COLO668 (cell line): Measurements from ENCODE around the gene NECTIN4.
"Not testable (repeated sequence)": the region's sequence is repeated elsewhere in the genome, so short reads cannot be mapped to it uniquely, and the experiment has no call there.

Experiments used
- DNase-seq: peaks from one replicate; lab custom pipeline; 2025; ENCODE audit not compliant: unreplicated experiment; lab: John Stamatoyannopoulos, UW

The NECTIN4 gene

DNA sequence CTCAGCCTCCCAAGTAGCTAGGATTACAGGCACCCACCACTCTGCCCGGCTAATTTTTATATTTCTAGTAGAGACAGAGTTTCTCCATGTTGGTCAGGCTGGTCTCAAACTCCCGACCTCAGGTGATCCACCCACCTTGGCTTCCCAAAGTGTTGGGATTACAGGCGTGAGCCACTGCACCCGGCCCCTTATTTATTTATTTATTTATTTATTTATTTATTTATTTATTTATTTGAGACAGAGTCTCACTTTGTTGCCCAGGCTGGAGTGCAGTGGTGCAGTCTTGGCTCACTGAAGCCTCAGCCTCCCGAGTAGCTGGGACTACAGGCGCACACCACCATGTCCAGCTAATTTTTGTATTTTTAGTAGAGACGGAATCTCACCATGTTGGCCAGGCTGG lies 23.7 kb downstream of the NECTIN4 start:
- not testable (repeated sequence) for DNase-seq

GRCh38 chr1:161063936-161064335 lies 25.4 kb downstream of the NECTIN4 start:
- DNase-seq, result not testable (repeated sequence)

- DNase-seq, result no peak
Measured at GRCh38 chr1:161061419-161061818, 27.9 kb downstream of the NECTIN4 start.

DNA sequence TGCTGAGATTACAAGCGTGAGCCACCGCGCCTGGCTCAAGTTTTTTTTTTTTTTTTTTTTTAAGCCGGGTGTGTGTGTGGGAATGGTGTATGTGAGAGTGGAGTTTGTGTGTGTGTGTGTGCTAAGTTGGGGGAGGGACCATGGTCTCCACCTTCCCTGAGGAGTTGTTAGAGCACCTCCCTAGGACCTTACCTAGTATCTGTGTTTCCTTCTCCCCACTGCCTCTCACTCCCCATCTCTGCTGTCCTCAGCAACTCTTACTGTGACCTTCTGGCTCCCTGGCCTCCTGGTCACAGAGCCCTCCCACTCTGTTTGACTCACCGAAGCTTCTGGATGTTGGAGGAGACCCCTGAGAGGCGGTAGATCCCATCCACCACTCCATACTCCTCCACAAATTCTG lies 30.1 kb downstream of the NECTIN4 start:
- DNase-seq, result no peak

GRCh38 chr1:161054805-161055204 lies 34.6 kb downstream of the NECTIN4 start:
- DNase-seq, result no peak

DNA sequence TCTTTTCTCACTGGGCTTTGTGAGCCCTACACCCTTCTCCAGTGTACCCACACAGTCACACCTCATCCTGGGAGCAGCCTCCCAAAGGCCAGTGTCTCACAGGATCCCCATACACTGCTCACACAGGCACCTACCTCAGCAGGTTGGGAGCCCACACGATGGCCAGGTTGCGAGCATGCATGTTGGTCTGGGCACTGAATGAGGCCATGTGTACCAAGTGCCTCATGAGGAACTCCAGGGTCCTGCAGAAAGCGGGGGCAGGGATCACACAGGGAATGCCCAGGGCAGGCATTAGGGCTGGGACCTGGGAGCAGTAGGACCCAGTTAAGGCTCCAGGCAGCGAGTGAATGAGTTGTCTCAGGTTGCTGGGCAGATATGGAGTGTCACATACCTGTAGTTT lies 35.1 kb downstream of the NECTIN4 start:
- no peak for DNase-seq

GRCh38 chr1:161052899-161053298 lies 36.5 kb downstream of the NECTIN4 start:
- DNase-seq, result no peak

DNA sequence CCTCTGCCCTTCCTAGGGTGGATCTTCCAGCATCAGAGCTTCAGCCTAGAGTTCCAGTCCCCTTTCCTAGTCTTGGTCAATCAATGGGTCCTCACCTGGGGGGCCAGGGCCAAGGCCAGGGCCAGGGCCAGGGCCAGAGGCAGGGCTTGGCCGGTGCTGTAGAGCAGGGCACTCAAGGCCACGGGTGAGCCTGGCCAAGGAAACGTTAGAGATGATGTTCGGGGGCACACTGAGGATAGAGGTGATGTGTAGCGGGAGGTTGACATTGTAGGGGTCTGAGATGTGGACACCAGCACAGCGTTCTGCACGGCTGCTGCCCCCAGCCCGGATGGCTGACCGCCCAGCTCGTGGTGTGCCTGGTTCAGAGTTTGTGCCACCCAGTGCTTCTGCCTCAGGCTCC lies 38.1 kb downstream of the NECTIN4 start:
- DNase-seq, result no peak

- no peak for DNase-seq
Measured at GRCh38 chr1:161048949-161049722, 40.2 kb downstream of the NECTIN4 start.

- DNase-seq, result no peak
Measured at GRCh38 chr1:161047436-161048420, 41.6 kb downstream of the NECTIN4 start.

GRCh38 chr1:161046605-161047228 lies 42.6 kb downstream of the NECTIN4 start:
- DNase-seq, result no peak

DNA sequence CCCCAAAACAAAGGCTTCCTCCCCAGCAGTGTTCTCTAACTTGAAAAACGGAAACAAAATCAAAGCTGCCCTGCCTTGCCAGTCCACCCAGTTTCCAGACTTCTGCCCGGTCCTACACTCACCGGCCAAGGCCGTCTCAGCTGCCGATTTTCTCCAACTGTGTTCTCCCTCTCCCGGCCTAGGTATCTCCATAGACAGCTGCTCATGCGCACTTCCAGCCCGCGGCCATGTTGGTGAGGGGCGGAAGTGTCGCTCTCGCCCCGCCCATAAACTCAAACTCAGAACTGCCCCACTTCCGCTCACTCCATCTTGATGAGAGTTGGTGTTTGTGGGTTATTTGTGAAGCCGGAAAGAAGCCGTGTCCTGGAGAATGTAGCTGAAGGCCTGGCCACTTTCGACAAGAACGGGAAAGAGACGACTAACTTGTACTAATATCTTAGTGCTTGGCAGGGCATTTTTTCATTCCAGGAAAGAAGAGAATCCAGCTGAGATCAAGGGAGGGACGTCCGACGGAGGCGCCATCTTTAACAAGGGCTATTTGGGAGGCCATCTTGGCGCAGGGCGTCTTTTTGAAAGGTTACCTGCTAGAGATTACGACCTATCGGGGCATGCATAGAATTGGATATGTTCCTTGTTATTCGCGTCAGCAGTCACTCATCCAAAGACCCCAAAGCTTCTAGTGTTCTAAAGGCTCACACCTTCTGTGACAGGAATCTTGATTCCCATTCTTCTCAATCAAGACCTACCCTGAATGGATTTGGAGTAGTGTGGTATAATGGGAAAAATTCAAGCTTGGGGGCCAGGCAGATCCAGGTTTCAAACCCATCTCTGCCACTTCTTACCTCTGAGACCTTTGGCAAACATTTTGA lies 43.4 kb downstream of the NECTIN4 start, which contains the start of gene USF1:
Gene USF1, minus strand, starts transcription at position 242 of the 869 bp plus-strand sequence. CDS start 2,702 bp downstream, outside the sequence.
- peak; percentile 94 for DNase-seq

- DNase-seq, result peak; percentile 62
Measured at GRCh38 chr1:161044908-161045735, 44.2 kb downstream of the NECTIN4 start.

DNA sequence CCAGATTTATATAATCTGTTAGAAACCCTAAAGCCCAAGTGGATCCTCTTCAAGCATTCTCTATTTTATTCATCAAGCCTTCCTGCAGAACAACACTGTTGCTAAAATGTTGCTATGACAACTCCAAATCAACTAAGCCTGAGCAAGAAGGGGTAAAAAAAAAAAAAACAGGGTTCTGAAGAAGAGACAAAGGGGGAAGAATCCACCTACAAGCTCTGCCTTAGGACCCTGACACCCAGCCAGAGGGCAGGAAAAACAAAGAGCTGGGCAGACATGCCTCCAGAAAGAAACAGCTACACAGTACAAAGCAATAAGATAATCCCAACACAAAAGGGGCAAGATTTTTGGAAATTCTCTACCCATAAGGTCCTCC lies 44.8 kb downstream of the NECTIN4 start:
- no peak for DNase-seq

GRCh38 chr1:161039546-161039945 lies 49.8 kb downstream of the NECTIN4 start:
- no peak for DNase-seq

GRCh38 chr1:161039154-161039545 lies 50.2 kb downstream of the NECTIN4 start:
- no peak for DNase-seq

DNA sequence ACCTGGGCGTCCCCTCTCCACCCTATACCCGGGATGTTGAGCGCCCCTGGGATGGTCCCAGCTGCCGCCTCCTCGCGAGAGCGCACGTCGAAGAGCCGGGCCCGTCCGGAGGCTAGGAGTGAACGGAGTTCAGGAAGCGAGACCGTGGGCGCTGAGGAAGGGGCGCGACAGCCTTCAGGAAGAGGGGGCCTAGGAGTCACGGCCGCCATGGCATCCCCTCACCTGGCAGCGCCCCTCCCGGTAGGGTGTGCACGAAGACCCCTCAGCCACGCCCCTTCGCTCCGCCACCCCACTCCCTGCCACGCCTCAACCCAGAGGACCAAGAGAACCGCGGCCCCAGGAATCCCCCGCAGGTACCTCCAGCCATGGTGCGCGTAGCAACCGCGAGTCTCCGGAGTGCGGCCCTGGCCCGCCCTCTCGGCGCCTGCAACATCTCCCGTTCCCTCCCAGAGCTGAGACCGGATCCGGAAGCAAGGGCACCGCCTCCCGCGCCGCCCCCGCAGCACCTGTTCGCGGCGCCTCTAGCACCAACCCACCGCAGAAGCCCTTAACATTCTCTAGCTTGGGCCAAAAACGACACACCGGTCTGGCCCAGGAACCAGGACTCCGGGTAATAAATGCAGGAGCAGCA lies 50.7 kb downstream of the NECTIN4 start, which contains the start of gene TSTD1:
Gene TSTD1, minus strand, starts transcription at position 442 of the 631 bp plus-strand sequence. Its CDS starts 75 bp downstream, at position 367.
- peak; percentile 85 for DNase-seq

GRCh38 chr1:161037661-161038522 lies 51.5 kb downstream of the NECTIN4 start:
- peak; percentile 33 for DNase-seq
